HUES6 (cell line): ENCODE measurements around the gene DNAJC9.

Experiments
- H3K27ac ChIP-seq: 2 replicates; pipeline ENCODE4 v1.7.0; 2013; ENCODE audit warnings: low read depth, mild to moderate bottlenecking, low read length, inconsistent platforms
- H3K27me3 ChIP-seq: 2 replicates; pipeline ENCODE4 v1.6.1; 2013; ENCODE audit warnings: low read length; ENCODE audit not compliant: control insufficient read depth, insufficient read depth
- H3K36me3 ChIP-seq: 2 replicates; pipeline ENCODE4 v1.6.1; 2013; ENCODE audit warnings: low read length; ENCODE audit not compliant: control insufficient read depth, insufficient read depth
- H3K4me1 ChIP-seq: 2 replicates; pipeline ENCODE4 v1.6.1; 2013; ENCODE audit warnings: low read length; ENCODE audit not compliant: control insufficient read depth, insufficient read depth
- H3K4me3 ChIP-seq: 2 replicates; pipeline ENCODE4 v1.5.1; 2013; ENCODE audit warnings: low read depth, low read length
- H3K9ac ChIP-seq: one replicate; pipeline ENCODE4 v1.6.1; 2013; ENCODE audit warnings: mild to moderate bottlenecking, low read length
- H3K9me3 ChIP-seq: 2 replicates; pipeline ENCODE4 v1.6.1; 2013; ENCODE audit warnings: low read depth, low read length; ENCODE audit not compliant: control insufficient read depth, insufficient read depth

DNAJC9 gene

DNA sequence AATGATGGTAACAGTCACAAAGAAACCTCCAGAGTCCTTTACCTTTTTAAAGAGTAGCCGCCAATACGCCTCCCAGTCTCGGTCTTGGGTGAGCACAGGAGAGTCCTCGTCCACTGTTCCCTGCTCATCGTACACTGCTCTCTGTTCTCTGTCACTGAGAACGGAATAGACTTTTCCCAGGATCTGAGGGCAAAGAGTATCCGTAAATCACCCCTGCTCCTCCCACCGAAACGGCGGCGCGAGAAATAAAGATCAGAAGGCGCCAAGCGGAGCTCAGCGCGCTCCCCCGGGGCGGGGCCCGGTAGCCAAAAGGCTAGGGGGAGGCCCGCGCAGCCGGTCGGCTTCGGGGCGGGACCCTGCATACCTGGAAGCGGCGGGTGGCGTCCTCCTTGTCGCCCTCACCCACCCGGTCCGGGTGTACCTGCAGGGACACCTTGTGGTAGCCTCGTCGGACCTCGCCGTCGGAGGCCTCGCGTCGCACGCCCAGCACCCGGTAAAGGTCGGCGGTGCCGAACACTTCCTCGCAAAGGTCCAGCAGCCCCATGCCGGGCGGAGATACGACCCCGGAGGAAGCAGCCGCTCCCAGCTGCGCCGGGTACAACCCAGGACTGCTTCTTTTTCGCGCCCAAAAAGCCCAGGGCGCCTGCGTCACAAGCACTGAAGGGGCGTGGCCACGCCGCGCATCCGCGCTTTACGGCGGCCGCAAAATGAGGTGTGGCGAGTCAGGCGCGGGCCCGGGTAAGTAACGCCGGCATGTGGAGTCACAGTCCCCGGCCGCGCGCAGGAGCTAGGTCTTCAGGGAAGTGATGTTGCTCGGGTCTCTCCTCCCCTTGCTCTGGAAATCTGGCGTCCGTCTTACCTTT, at the start of gene DNAJC9:
Gene DNAJC9 (minus strand): TSS at position 610 of the 863 bp plus-strand sequence. CDS start 66 bp downstream, at position 544.
- Histone ChIP-seq H3K36me3 (peaks cover 68% of the 10 kb centered on the region), H3K4me1 (peaks cover 22% of the 10 kb centered on the region)

GRCh38 chr10:73293461-73293860, 46.4 kb upstream of the DNAJC9 start:
- H3K4me3 ChIP-seq = no peak overlapping the region
- no peak overlapping the region for H3K9ac ChIP-seq
- H3K4me1 ChIP-seq = no peaks in the 10 kb centered on the region
- no peaks in the 10 kb centered on the region for H3K36me3 ChIP-seq
- H3K9me3 ChIP-seq = 0 out of 2 replicates have a peak, but pooled peaks cover 4% of the 10 kb centered on the region
- no peaks in the 10 kb centered on the region for H3K27me3 ChIP-seq
- H3K27ac ChIP-seq = no peak overlapping the region

More for the DNA sequence above, at the start of gene DNAJC9:
- Histone ChIP-seq H3K27ac (peak within 1 kb of the TSS; percentile 90), H3K27me3 (no peaks in the 10 kb centered on the region), H3K9me3 (no peaks in the 10 kb centered on the region), H3K4me3 (peak within 1 kb of the TSS; percentile 75), H3K9ac (peak within 1 kb of the TSS; percentile 97)

DNA sequence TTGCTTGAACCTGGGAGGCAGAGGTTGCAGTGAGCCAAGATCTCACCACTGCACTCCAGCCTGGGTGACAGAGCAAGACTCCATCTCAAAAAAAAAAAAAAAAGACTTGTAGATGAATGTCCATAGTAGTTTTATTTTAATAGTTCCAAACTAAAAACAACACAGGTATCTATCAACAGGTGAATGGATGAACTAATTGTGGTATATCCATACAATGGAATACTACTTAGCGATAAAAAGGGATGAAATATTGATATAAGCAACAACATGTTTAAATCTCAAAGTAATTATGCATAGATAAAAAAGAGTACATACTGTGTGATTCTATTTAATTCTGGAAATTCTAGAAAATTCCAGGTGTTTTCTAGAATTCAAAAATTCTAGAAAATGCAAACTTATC, 42.9 kb upstream of the DNAJC9 start:
- no peak overlapping the region for H3K9ac ChIP-seq
- H3K27me3 ChIP-seq = no peaks in the 10 kb centered on the region
- no peak overlapping the region for H3K27ac ChIP-seq
- no peaks in the 10 kb centered on the region for H3K36me3 ChIP-seq
- H3K4me1 ChIP-seq = no peaks in the 10 kb centered on the region
- H3K4me3 ChIP-seq = no peak overlapping the region
- H3K9me3 ChIP-seq = peaks cover 9% of the 10 kb centered on the region; the same call in 1 of the 2 replicates

GRCh38 chr10:73287441-73287840, 40.4 kb upstream of the DNAJC9 start:
- no peaks in the 10 kb centered on the region for H3K36me3 ChIP-seq
- H3K4me3 ChIP-seq = no peak overlapping the region
- no peaks in the 10 kb centered on the region for H3K4me1 ChIP-seq
- no peak overlapping the region for H3K27ac ChIP-seq
- peaks cover 9% of the 10 kb centered on the region; the same call in 1 of the 2 replicates for H3K9me3 ChIP-seq
- H3K27me3 ChIP-seq = no peaks in the 10 kb centered on the region
- no peak overlapping the region for H3K9ac ChIP-seq

- H3K27ac ChIP-seq = no peak overlapping the region
- H3K9ac ChIP-seq = no peak overlapping the region
- no peaks in the 10 kb centered on the region for H3K36me3 ChIP-seq
- H3K4me3 ChIP-seq = no peak overlapping the region
- no peaks in the 10 kb centered on the region for H3K27me3 ChIP-seq
- H3K9me3 ChIP-seq = peaks cover 3% of the 10 kb centered on the region; the same call in 1 of the 2 replicates
- no peaks in the 10 kb centered on the region for H3K4me1 ChIP-seq
Observed at GRCh38 chr10:73281097-73281496, 34.0 kb upstream of the DNAJC9 start.

GRCh38 chr10:73264423-73264822, 17.4 kb upstream of the DNAJC9 start:
- Histone ChIP-seq H3K27me3 (no peaks in the 10 kb centered on the region), H3K36me3 (no peaks in the 10 kb centered on the region), H3K4me3 (no peak overlapping the region), H3K9ac (no peak overlapping the region), H3K9me3 (peaks cover 16% of the 10 kb centered on the region), H3K4me1 (no peaks in the 10 kb centered on the region), H3K27ac (no peak overlapping the region)

GRCh38 chr10:73263693-73264347, 16.8 kb upstream of the DNAJC9 start:
- Histone ChIP-seq H3K9me3 (peaks cover 22% of the 10 kb centered on the region), H3K36me3 (no peaks in the 10 kb centered on the region), H3K27ac (no peak overlapping the region), H3K27me3 (no peaks in the 10 kb centered on the region), H3K4me3 (no peak overlapping the region), H3K4me1 (no peaks in the 10 kb centered on the region), H3K9ac (no peak overlapping the region)

GRCh38 chr10:73262880-73263555, 16.0 kb upstream of the DNAJC9 start:
- Histone ChIP-seq H3K4me1 (no peaks in the 10 kb centered on the region), H3K9ac (no peak overlapping the region), H3K27ac (no peak overlapping the region), H3K27me3 (no peaks in the 10 kb centered on the region), H3K36me3 (no peaks in the 10 kb centered on the region), H3K4me3 (no peak overlapping the region), H3K9me3 (peaks cover 24% of the 10 kb centered on the region)

GRCh38 chr10:73262105-73262730, 15.2 kb upstream of the DNAJC9 start:
- Histone ChIP-seq H3K4me3 (no peak overlapping the region), H3K9me3 (peaks cover 24% of the 10 kb centered on the region), H3K9ac (no peak overlapping the region), H3K27ac (no peak overlapping the region), H3K36me3 (no peaks in the 10 kb centered on the region), H3K27me3 (no peaks in the 10 kb centered on the region), H3K4me1 (no peaks in the 10 kb centered on the region)

- Histone ChIP-seq H3K9me3 (peaks cover 24% of the 10 kb centered on the region), H3K4me3 (no peak overlapping the region), H3K27me3 (no peaks in the 10 kb centered on the region), H3K36me3 (no peaks in the 10 kb centered on the region), H3K4me1 (no peaks in the 10 kb centered on the region), H3K9ac (no peak overlapping the region), H3K27ac (no peak overlapping the region)
Observed at GRCh38 chr10:73261362-73261995, 14.4 kb upstream of the DNAJC9 start.
